Choroid plexus epithelial cell (primary cell): ENCODE data around the gene OR10G3.

Source experiments
- DNase-seq: peaks from one replicate; pipeline ENCODE4 v3.0.0-alpha.2; 2010; ENCODE audit warnings: low read depth
- H3K4me3 ChIP-seq: 2 replicates; pipeline ENCODE4 v1.5.1; 2011; ENCODE audit warnings: low read depth, mild to moderate bottlenecking, control low read depth, low read length, moderate library complexity
- CTCF ChIP-seq: conservative IDR thresholded peaks from 2 replicates; pipeline ENCODE4 v1.5.1; 2011; ENCODE audit warnings: low read depth, mild to moderate bottlenecking, control low read depth, inconsistent platforms, low read length, moderate library complexity

OR10G3 gene

GRCh38 chr14:21535545-21536417 is 44.1 kb downstream of the OR10G3 start:
- no peak for DNase-seq
- no peak overlapping the region for H3K4me3 ChIP-seq
- TF ChIP-seq CTCF = no peak

DNA sequence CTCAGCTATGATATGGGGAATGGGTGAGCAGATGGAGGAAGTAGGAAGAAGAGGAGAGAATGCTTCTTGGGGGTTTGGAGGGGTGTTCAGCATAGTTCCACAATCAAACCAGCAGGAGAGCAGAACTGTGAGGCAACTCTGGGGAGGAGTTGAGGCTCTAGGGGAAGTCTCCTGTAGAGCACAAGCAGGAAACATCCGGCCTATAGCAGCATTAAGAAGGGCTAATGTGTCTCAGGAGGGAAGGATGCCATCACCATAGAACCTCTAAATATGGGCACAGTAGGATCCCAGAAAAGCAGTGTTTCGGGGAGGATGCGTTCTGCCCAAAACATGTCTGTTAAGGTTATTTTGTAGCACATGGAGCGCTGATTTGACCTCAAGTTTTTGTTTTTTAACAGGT is 45.3 kb downstream of the OR10G3 start:
- no peak overlapping the region for H3K4me3 ChIP-seq
- DNase-seq = peak; percentile 63
- no peak for TF ChIP-seq CTCF

DNA sequence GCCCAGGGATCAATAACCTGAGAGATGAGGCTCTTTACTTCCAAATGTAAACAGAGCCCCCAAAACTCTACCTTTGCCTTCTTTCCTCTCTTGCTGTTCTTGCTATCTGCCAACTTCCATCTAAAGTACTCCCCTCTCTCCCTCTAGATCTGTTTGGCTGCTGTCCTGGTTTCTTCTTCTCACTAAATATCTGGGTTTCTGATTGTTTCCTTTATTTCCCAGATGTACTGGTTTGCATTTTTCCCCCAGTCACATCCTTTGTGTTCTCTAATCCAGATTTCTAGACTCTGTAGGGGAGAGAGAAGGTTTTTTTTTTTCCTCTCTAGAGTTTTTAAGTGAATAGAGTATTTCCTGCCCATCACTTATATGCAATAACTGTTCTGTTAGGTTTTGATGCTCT is 46.6 kb downstream of the OR10G3 start:
- TF ChIP-seq CTCF = no peak
- DNase-seq = no peak
- no peak overlapping the region for H3K4me3 ChIP-seq

- H3K4me3 ChIP-seq = no peak overlapping the region
- no peak for DNase-seq
- no peak for TF ChIP-seq CTCF
Observed at GRCh38 chr14:21529515-21529914, 50.4 kb downstream of the OR10G3 start.

- no peak for TF ChIP-seq CTCF
- H3K4me3 ChIP-seq = no peak overlapping the region
- peak; percentile 73 for DNase-seq
Observed at GRCh38 chr14:21528381-21529348, 51.2 kb downstream of the OR10G3 start.

- no peak overlapping the region for H3K4me3 ChIP-seq
- no peak for DNase-seq
- no peak for TF ChIP-seq CTCF
Observed at GRCh38 chr14:21527318-21527679, 52.6 kb downstream of the OR10G3 start.
